ENCODE results near the gene IPO9. TPM values are rescaled to one million over a fixed set of nuclear protein-coding genes. Genes with fewer than 3 reads are reported as not detected.

IPO9 gene
- total RNA-seq, 2 donors from 2014 or later: 108 to 133 TPM

GRCh38 chr1:201905234-201905890 lies 76.4 kb downstream of the IPO9 start:
- Mint-ChIP-seq H3K27ac (no peak overlapping the region), H3K9me3 (no peaks in the 10 kb centered on the region), H3K4me3 (no peak overlapping the region), H3K36me3 (ENCODE audit: low read depth) (no peaks in the 10 kb centered on the region), H3K4me1 (peaks cover 3% of the 10 kb centered on the region), H3K27me3 (ENCODE audit: insufficient read depth) (peaks cover 3% of the 10 kb centered on the region)
- Histone ChIP-seq H3K27me3 (ENCODE audit: control insufficient read depth, insufficient read depth, low read length, poor library complexity, severe bottlenecking) (no peaks in the 10 kb centered on the region), H3K4me3 (ENCODE audit: low read length) (no peak overlapping the region), H3K27ac (ENCODE audit: low read depth, low read length) (no peak overlapping the region), H3K9me3 (ENCODE audit: control insufficient read depth, low read length) (no peaks in the 10 kb centered on the region), H3K4me1 (ENCODE audit: control insufficient read depth, insufficient read depth, low read length) (no peaks in the 10 kb centered on the region), H3K36me3 (ENCODE audit: control insufficient read depth, insufficient read depth, low read length) (no peaks in the 10 kb centered on the region), H3K9ac (ENCODE audit: extremely low read depth, low read length, poor library complexity, severe bottlenecking) (no peak overlapping the region)
- TF ChIP-seq CTCF (conservative IDR thresholded peaks at IDR 0.05): no peak
- no peak for DNase-seq
- 90 to 93% methylated on average over 5 to 6 of the region's 6 CpGs for WGBS, 2 experiments (ENCODE audit: insufficient coverage in 1 of 2, insufficient read length in 1 of 2)

GRCh38 chr1:201906336-201906735 lies 77.4 kb downstream of the IPO9 start:
- DNase-seq: no peak
- no peak overlapping the region for H3K4me3 ChIP-seq (ENCODE audit: low read length)
- peaks cover 3% of the 10 kb centered on the region for H3K4me1 Mint-ChIP-seq
- no peaks in the 10 kb centered on the region for H3K9me3 ChIP-seq (ENCODE audit: control insufficient read depth, low read length)
- no peaks in the 10 kb centered on the region for H3K27me3 ChIP-seq (ENCODE audit: control insufficient read depth, insufficient read depth, low read length, poor library complexity, severe bottlenecking)
- no peaks in the 10 kb centered on the region for H3K9me3 Mint-ChIP-seq
- no peak overlapping the region for H3K9ac ChIP-seq (ENCODE audit: extremely low read depth, low read length, poor library complexity, severe bottlenecking)
- H3K27ac Mint-ChIP-seq: no peak overlapping the region
- H3K27ac ChIP-seq (ENCODE audit: low read depth, low read length): no peak overlapping the region
- 94 to 100% methylated on average over 2 to 3 of the region's 3 CpGs for WGBS, 2 experiments (ENCODE audit: insufficient coverage in 1 of 2, insufficient read length in 1 of 2)
- no peaks in the 10 kb centered on the region for H3K36me3 Mint-ChIP-seq (ENCODE audit: low read depth)
- H3K36me3 ChIP-seq (ENCODE audit: control insufficient read depth, insufficient read depth, low read length): no peaks in the 10 kb centered on the region
- H3K4me1 ChIP-seq (ENCODE audit: control insufficient read depth, insufficient read depth, low read length): no peaks in the 10 kb centered on the region
- no peaks in the 10 kb centered on the region for H3K27me3 Mint-ChIP-seq (ENCODE audit: insufficient read depth)
- no peak for TF ChIP-seq CTCF (conservative IDR thresholded peaks at IDR 0.05)
- no peak overlapping the region for H3K4me3 Mint-ChIP-seq

- Histone ChIP-seq H3K27me3 (ENCODE audit: control insufficient read depth, insufficient read depth, low read length, poor library complexity, severe bottlenecking) (no peaks in the 10 kb centered on the region), H3K27ac (ENCODE audit: low read depth, low read length) (no peak overlapping the region), H3K9me3 (ENCODE audit: control insufficient read depth, low read length) (no peaks in the 10 kb centered on the region), H3K4me3 (ENCODE audit: low read length) (no peak overlapping the region), H3K4me1 (ENCODE audit: control insufficient read depth, insufficient read depth, low read length) (peaks cover 3% of the 10 kb centered on the region), H3K9ac (ENCODE audit: extremely low read depth, low read length, poor library complexity, severe bottlenecking) (no peak overlapping the region), H3K36me3 (ENCODE audit: control insufficient read depth, insufficient read depth, low read length) (no peaks in the 10 kb centered on the region)
- Mint-ChIP-seq H3K9me3 (no peaks in the 10 kb centered on the region), H3K36me3 (ENCODE audit: low read depth) (no peaks in the 10 kb centered on the region), H3K27ac (no peak overlapping the region), H3K4me3 (no peak overlapping the region), H3K27me3 (ENCODE audit: insufficient read depth) (no peaks in the 10 kb centered on the region), H3K4me1 (peaks cover 12% of the 10 kb centered on the region)
- DNase-seq: no peak
- WGBS, 2 experiments (ENCODE audit: insufficient coverage in 1 of 2, insufficient read length in 1 of 2): 89 to 97% methylated on average over 5 to 6 of the region's 6 CpGs
- TF ChIP-seq CTCF (conservative IDR thresholded peaks at IDR 0.05): no peak
These were observed 78.7 kb downstream of the IPO9 start for GRCh38 chr1:201907621-201908020.
